Activated CD8-positive, alpha-beta T cell treated with anti-CD3 and anti-CD28 coated beads for 36 hours (primary cell): ENCODE results near the gene TRPM3. TPM values are rescaled to one million over a fixed set of nuclear protein-coding genes. Genes with fewer than 3 reads are reported as not detected.
"Not testable (repeated sequence)": the region's sequence is repeated elsewhere in the genome, so short reads cannot be mapped to it uniquely, and the experiment has no call there.

Experiments
- ATAC-seq: fragments of 200-7000 bp; cut with Tn5 transposase; one replicate; pipeline ENCODE4 v1.10.0; 2021; ENCODE audit warnings: mild to moderate bottlenecking, moderate library complexity
- CTCF ChIA-PET: fragments of 350-600 bp; sonication (Branson Sonifier 250); formaldehyde crosslinking; loops from one replicate; lab custom pipeline; 2021; ENCODE audit warnings: antibody characterized with exemption; lab: Charles Lee
- POLR2A ChIA-PET: fragments of 350-600 bp; sonication (Branson Sonifier 250); formaldehyde crosslinking; loops from one replicate; lab custom pipeline; 2021; ENCODE audit warnings: antibody characterized with exemption; lab: Charles Lee
- DNase-seq: peaks from one replicate; pipeline ENCODE4 v3.0.0-alpha.2; 2020
- H3K27ac Mint-ChIP-seq: one replicate; pipeline ENCODE4 v1.8.0; 2021; ENCODE audit warnings: mild to moderate bottlenecking, mixed read lengths
- H3K27me3 Mint-ChIP-seq: one replicate; pipeline ENCODE4 v1.8.0; 2021; ENCODE audit warnings: mixed read lengths
- H3K36me3 Mint-ChIP-seq: one replicate; pipeline ENCODE4 v1.8.0; 2021; ENCODE audit warnings: low read depth, mixed read lengths
- H3K4me1 Mint-ChIP-seq: one replicate; pipeline ENCODE4 v1.8.0; 2021; ENCODE audit warnings: low read depth, mixed read lengths
- H3K4me3 Mint-ChIP-seq: one replicate; pipeline ENCODE4 v1.8.0; 2021; ENCODE audit warnings: mild to moderate bottlenecking, moderate library complexity, mixed read lengths
- H3K9me3 Mint-ChIP-seq: one replicate; pipeline ENCODE4 v1.8.0; 2021; ENCODE audit warnings: mixed read lengths
- CTCF ChIP-seq: fragments of 200-600 bp; IDR thresholded peaks from one replicate; pipeline ENCODE4 v1.8.0; 2022; ENCODE audit warnings: antibody characterized with exemption, mild to moderate bottlenecking
- intact Hi-C: fragments of 100-400 bp; cut with micrococcal nuclease; formaldehyde crosslinking; loops from one replicate; pipeline ENCODE4 v1.10.0; 2022
- total RNA-seq, 2 experiments: library from RNA; stranded (reverse); gene quantifications; one replicate each; pipeline ENCODE4 v1.2.3, GENCODE V29; 2021

TRPM3 gene
- total RNA-seq, 2 experiments from 2014 or later, result not detected

- H3K27me3 Mint-ChIP-seq, result peaks cover 4% of the 10 kb centered on the region
- TF ChIP-seq CTCF, result no peak
- no peak overlapping the region for H3K4me3 Mint-ChIP-seq
- peaks cover 2% of the 10 kb centered on the region for H3K9me3 Mint-ChIP-seq
- intact Hi-C loops, result no loop called here
- H3K36me3 Mint-ChIP-seq, result no peaks in the 10 kb centered on the region
- ChIA-PET POLR2A (no interaction called here), CTCF (no interaction called here)
- DNase-seq (no peak), ATAC-seq (no peak)
- H3K27ac Mint-ChIP-seq, result no peak overlapping the region
- H3K4me1 Mint-ChIP-seq, result no peaks in the 10 kb centered on the region
These were observed 368.1 kb downstream of the TRPM3 start for GRCh38 chr9:70753311-70753710.

GRCh38 chr9:70749066-70749465 is 372.4 kb downstream of the TRPM3 start:
- H3K9me3 Mint-ChIP-seq, result no peaks in the 10 kb centered on the region
- H3K36me3 Mint-ChIP-seq, result no peaks in the 10 kb centered on the region
- no peak for DNase-seq
- H3K4me1 Mint-ChIP-seq, result no peaks in the 10 kb centered on the region
- ChIA-PET CTCF (interaction anchor here (1.7 kb wide), 1 partner anchor 11 kb away, joined by 5 read pairs; no protein-coding TSS in a partner anchor), POLR2A (no interaction called here)
- no peak for TF ChIP-seq CTCF
- intact Hi-C loops, result no loop called here
- H3K27ac Mint-ChIP-seq, result no peak overlapping the region
- H3K4me3 Mint-ChIP-seq, result no peak overlapping the region
- ATAC-seq, result no peak
- no peaks in the 10 kb centered on the region for H3K27me3 Mint-ChIP-seq

- Mint-ChIP-seq H3K9me3 (no peaks in the 10 kb centered on the region), H3K4me3 (no peak overlapping the region), H3K4me1 (no peaks in the 10 kb centered on the region), H3K27ac (no peak overlapping the region), H3K27me3 (no peaks in the 10 kb centered on the region), H3K36me3 (no peaks in the 10 kb centered on the region)
- TF ChIP-seq CTCF, result no peak
- ChIA-PET POLR2A (no interaction called here), CTCF (no interaction called here)
- intact Hi-C loops, result no loop called here
- DNase-seq, result no peak
- ATAC-seq, result no peak
These were observed 374.1 kb downstream of the TRPM3 start for GRCh38 chr9:70747261-70747718.

GRCh38 chr9:70746760-70747159 is 374.7 kb downstream of the TRPM3 start:
- no peaks in the 10 kb centered on the region for H3K27me3 Mint-ChIP-seq
- ATAC-seq (no peak), DNase-seq (no peak)
- no peaks in the 10 kb centered on the region for H3K36me3 Mint-ChIP-seq
- H3K27ac Mint-ChIP-seq, result no peak overlapping the region
- ChIA-PET CTCF (no interaction called here), POLR2A (no interaction called here)
- no peak overlapping the region for H3K4me3 Mint-ChIP-seq
- no peaks in the 10 kb centered on the region for H3K4me1 Mint-ChIP-seq
- intact Hi-C loops, result no loop called here
- H3K9me3 Mint-ChIP-seq, result no peaks in the 10 kb centered on the region
- no peak for TF ChIP-seq CTCF

- POLR2A ChIA-PET, result no interaction called here
- no peak for ATAC-seq
- H3K9me3 Mint-ChIP-seq, result no peaks in the 10 kb centered on the region
These were observed 375.1 kb downstream of the TRPM3 start for GRCh38 chr9:70746316-70746715.

GRCh38 chr9:70724794-70725193 is 396.6 kb downstream of the TRPM3 start:
- H3K4me1 Mint-ChIP-seq, DNase-seq, intact Hi-C loops, H3K9me3 Mint-ChIP-seq, POLR2A ChIA-PET, H3K36me3 Mint-ChIP-seq, ATAC-seq, CTCF ChIA-PET, H3K27me3 Mint-ChIP-seq, H3K4me3 Mint-ChIP-seq, H3K27ac Mint-ChIP-seq: not testable (repeated sequence)

More at GRCh38 chr9:70746316-70746715, 375.1 kb downstream of the TRPM3 start:
- Mint-ChIP-seq H3K27me3 (no peaks in the 10 kb centered on the region), H3K4me1 (no peaks in the 10 kb centered on the region), H3K36me3 (no peaks in the 10 kb centered on the region), H3K4me3 (no peak overlapping the region), H3K27ac (no peak overlapping the region)
- CTCF ChIA-PET, result no interaction called here
- DNase-seq, result no peak
- intact Hi-C loops, result no loop called here
- TF ChIP-seq CTCF, result no peak

GRCh38 chr9:70724025-70724424 is 397.4 kb downstream of the TRPM3 start:
- H3K9me3 Mint-ChIP-seq, DNase-seq, intact Hi-C loops, H3K27me3 Mint-ChIP-seq, H3K4me1 Mint-ChIP-seq, H3K4me3 Mint-ChIP-seq, H3K27ac Mint-ChIP-seq, CTCF ChIA-PET, POLR2A ChIA-PET, H3K36me3 Mint-ChIP-seq, ATAC-seq: not testable (repeated sequence)

- H3K4me1 Mint-ChIP-seq, H3K9me3 Mint-ChIP-seq, POLR2A ChIA-PET, H3K36me3 Mint-ChIP-seq, H3K4me3 Mint-ChIP-seq, H3K27me3 Mint-ChIP-seq, intact Hi-C loops, DNase-seq, H3K27ac Mint-ChIP-seq, ATAC-seq, CTCF ChIA-PET: not testable (repeated sequence)
These were observed 414.6 kb downstream of the TRPM3 start for GRCh38 chr9:70706797-70707196.
